Lower leg skin (tissue), 3 donors: ENCODE data around the gene ZNF618.

ENCODE experiments used
- CTCF ChIP-seq, 3 donors: fragments of 450-650 bp; IDR thresholded peaks; one replicate each; pipeline ENCODE4 v1.5.1; 2016; ENCODE audit warnings: antibody characterized with exemption in 3 of 3, mild to moderate bottlenecking in 3 of 3, moderate library complexity in 2 of 3
- POLR2A ChIP-seq, 2 donors: fragments of 450-650 bp; IDR thresholded peaks; one replicate each; pipeline ENCODE4 v1.6.1; 2016 to 2017; ENCODE audit warnings: antibody characterized with exemption in 2 of 2, mild to moderate bottlenecking in 1 of 2, moderate library complexity in 1 of 2

- TF ChIP-seq CTCF (IDR thresholded peaks at IDR 0.05) (no peak), POLR2A (IDR thresholded peaks at IDR 0.05) (no peak)
These were observed 131.0 kb downstream of the ZNF618 start for GRCh38 chr9:114006931-114007691.
